Astrocyte of the spinal cord (primary cell): ENCODE measurements around the gene CXCR6.

Experiments used
- DNase-seq: peaks from one replicate; pipeline ENCODE4 v3.0.0; 2011; ENCODE audit warnings: low read depth, low spot score
- H3K4me3 ChIP-seq: 2 replicates; pipeline ENCODE4 v1.5.1; 2011; ENCODE audit warnings: low read depth, mild to moderate bottlenecking, low read length, moderate library complexity
- in situ Hi-C: cut with HindIII; loops from 2 replicates; pipeline ENCODE4 v1.10.0; 2017; ENCODE audit warnings: low sequenced_read_pairs
- TF ChIP-seq, protein P1 (sequence below): IDR thresholded peaks from 2 replicates; pipeline ENCODE4 v1.5.1; 2012; ENCODE audit warnings: low read depth, mild to moderate bottlenecking, low read length, inconsistent platforms

Gene CXCR6

DNA sequence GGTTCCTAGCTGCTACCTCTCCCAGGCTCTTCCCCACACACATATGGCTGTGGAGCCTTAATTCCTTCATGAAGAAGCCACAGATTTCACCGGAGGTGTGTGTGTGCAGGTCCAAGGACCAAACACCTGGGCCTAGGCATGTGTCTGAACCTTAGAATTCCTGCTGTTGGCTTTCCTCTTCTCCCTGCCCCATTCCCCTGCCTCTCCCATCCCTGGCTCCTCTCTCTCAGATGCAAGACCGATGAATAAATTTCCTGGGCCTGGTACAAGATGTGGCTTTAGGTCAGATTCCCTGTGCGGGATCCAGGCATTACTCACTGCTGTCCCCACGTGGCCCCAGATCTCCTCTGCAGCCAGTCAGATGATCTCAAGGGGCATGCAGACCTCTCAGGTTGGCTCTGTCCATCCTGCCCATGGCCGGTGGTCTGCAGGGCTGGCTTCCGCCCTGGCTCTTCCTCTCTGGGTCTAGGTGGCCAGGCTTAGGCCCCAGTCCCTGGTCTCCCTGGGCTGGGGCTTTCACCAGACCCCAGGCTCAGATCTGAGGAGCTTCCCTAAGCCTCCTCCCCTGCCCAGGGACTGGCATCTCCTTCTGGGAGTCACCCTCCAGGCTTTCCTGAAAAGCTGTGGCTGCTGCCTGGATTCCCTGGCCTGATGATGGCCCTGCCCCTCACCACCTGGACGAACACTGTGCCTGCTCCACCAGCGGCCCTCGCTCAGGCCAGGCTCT is 36.4 kb upstream of the CXCR6 start:
- H3K4me3 ChIP-seq: no peak overlapping the region
- in situ Hi-C loops: no loop called here
- peak; percentile 56 for DNase-seq
- TF ChIP-seq, protein P1, sequence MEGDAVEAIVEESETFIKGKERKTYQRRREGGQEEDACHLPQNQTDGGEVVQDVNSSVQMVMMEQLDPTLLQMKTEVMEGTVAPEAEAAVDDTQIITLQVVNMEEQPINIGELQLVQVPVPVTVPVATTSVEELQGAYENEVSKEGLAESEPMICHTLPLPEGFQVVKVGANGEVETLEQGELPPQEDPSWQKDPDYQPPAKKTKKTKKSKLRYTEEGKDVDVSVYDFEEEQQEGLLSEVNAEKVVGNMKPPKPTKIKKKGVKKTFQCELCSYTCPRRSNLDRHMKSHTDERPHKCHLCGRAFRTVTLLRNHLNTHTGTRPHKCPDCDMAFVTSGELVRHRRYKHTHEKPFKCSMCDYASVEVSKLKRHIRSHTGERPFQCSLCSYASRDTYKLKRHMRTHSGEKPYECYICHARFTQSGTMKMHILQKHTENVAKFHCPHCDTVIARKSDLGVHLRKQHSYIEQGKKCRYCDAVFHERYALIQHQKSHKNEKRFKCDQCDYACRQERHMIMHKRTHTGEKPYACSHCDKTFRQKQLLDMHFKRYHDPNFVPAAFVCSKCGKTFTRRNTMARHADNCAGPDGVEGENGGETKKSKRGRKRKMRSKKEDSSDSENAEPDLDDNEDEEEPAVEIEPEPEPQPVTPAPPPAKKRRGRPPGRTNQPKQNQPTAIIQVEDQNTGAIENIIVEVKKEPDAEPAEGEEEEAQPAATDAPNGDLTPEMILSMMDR: peak; percentile 73

DNA sequence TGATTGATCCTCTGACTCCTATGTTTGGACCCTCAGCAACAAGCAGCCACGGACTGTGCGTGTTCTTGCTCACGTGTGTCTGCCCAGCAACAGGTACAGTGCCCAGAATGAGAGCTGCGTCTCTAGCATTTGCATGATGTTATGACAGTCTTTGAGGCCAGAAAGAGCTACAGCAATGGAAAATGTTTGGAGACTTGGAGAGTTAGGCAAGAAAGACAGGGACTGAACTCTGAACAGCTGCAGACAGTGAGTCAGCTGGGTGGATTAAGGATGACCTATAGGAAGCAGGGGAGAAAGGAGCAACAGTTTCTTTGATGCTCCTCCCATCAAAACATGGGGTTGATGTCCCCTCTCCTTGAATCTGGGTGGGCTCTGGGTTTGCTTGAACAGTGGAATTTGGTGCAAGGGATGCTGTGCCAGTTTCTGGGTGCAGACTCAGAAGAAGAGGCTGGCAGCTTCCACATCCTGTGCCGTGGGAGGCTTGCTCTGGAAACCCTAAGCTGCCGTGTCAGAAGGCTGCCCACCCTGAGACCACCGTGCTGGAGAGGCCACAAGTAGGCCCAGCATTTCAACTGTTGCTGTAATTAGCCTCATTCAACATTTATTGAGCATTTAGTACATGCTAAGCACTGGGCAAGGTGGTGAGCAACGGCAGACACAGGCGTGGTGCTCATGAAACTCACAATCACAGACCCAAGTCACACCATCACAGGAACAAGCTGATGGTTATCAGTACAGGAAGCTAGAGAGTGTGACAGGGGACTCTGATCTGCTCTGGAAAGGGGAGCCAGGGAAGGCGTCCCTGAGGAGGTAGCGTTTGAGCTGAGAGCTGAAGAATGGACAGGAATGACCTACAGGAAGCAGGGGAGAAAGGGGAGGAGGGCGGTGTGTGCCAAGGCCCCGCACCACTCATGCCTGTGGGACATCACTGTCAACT is 35.2 kb upstream of the CXCR6 start:
- in situ Hi-C loops: no loop called here
- peak; percentile 14 for DNase-seq
- H3K4me3 ChIP-seq: no peak overlapping the region
- TF ChIP-seq, protein P1: no peak

DNA sequence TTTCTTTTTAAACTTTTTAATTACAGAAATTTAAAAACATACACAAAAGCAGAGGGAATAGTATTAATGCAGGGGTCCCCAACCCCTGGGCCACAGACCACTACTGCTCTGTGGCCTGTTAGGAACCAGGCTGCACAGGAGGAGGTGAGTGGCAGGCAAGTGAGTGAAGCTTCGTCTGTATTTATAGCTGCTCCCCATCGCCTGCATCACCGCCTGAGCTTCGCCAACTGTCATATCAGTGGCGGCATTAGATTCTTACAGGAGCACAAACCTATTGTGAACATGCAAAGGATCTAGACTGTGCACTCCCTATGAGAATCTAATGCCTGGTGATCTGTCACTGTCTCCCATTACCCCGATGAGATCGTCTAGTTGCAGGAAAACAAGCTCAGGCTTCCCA is 34.5 kb upstream of the CXCR6 start:
- no peak for DNase-seq
- in situ Hi-C loops: no loop called here
- TF ChIP-seq, protein P1: no peak
- H3K4me3 ChIP-seq: no peak overlapping the region

DNA sequence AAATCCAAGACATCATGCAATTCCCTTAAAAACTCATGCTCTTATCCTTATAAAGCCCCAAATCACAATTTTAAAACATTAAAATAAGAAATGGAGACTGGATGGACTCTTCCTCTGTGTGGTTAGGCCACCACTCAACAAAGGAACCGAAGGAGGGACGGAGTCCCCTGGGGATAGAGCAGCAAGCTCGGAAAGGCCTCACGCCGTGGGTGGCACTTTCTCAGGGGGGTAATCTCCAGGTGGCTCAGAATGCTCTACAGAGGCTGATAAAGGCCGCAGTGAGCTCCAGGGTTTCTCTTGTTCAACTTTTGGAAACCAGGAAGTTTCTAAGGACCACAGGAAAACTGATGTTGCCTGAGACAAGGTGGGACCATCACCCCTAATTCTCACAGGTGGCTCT is 33.7 kb upstream of the CXCR6 start:
- in situ Hi-C loops: no loop called here
- no peak overlapping the region for H3K4me3 ChIP-seq
- DNase-seq: no peak
- TF ChIP-seq, protein P1: no peak

DNA sequence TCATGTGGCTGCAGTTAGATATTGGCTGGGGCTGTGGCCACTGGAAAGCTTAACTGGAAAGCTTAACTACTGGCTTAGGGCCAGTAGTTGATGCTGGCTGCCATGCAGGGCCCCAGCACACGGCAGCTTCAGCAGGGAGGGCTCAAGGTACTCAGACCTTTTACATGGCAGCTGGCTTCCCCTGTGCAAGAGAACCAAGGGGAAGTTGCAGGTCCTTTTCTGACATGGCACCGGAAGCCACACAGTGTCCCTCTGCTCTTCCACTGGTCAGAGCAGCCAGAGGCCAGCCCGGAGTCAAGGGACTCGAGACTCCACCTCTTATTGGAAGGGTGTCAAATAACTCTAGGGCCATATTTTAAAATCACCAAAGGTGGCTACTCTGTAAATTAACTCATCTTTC is 32.4 kb upstream of the CXCR6 start:
- no peak overlapping the region for H3K4me3 ChIP-seq
- TF ChIP-seq, protein P1: no peak
- no peak for DNase-seq
- in situ Hi-C loops: no loop called here

DNA sequence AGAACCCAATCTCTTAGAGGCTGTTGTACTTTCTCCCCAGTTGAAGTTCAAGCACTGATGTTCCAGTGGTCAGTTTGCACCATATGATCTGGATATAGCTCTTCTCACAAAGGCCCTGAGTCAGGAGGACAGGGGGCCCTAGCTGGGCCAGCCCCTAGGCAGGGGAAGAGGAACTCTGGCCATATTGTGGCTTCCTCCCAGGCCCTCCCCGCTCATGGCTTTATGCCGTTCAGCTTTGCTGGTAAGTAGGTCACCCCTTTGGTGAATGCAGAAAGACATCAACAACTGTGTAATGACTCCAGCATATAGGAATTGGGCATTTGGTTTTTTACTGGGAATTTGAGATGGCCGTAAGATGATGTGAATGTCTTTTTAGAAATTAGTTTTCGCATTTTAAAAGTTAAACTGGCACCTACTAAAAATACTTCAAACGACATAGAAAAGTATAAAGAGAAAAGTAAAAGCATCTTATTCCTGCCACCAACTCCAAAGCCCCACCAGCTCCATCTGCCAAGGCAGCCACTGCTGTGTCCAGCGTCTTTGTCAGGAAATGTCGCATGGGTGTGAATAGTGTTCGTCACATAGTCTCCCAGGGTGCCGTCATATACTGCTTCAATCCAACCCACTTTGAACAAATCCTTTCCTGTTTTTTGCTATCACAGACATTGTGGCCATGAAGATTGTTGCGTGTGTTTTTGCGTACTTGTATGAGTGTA is 31.6 kb upstream of the CXCR6 start:
- TF ChIP-seq, protein P1: no peak
- DNase-seq: no peak
- no peak overlapping the region for H3K4me3 ChIP-seq
- in situ Hi-C loops: no loop called here
